SK-N-MC (cell line): ENCODE results near the gene MICOS13.

ENCODE experiments used
- FOXP2 ChIP-seq: optimal IDR thresholded peaks from 2 replicates; pipeline ENCODE3; 2011; ENCODE audit warnings: mild to moderate bottlenecking, moderate library complexity; ENCODE audit not compliant: insufficient read depth; ENCODE audit errors: extremely low read length, control extremely low read depth
- POLR2AphosphoS5 ChIP-seq: IDR thresholded peaks from 2 replicates; pipeline ENCODE4 v1.6.1; 2012; ENCODE audit warnings: mild to moderate bottlenecking, low read depth, low read length, borderline replicate concordance

DNA sequence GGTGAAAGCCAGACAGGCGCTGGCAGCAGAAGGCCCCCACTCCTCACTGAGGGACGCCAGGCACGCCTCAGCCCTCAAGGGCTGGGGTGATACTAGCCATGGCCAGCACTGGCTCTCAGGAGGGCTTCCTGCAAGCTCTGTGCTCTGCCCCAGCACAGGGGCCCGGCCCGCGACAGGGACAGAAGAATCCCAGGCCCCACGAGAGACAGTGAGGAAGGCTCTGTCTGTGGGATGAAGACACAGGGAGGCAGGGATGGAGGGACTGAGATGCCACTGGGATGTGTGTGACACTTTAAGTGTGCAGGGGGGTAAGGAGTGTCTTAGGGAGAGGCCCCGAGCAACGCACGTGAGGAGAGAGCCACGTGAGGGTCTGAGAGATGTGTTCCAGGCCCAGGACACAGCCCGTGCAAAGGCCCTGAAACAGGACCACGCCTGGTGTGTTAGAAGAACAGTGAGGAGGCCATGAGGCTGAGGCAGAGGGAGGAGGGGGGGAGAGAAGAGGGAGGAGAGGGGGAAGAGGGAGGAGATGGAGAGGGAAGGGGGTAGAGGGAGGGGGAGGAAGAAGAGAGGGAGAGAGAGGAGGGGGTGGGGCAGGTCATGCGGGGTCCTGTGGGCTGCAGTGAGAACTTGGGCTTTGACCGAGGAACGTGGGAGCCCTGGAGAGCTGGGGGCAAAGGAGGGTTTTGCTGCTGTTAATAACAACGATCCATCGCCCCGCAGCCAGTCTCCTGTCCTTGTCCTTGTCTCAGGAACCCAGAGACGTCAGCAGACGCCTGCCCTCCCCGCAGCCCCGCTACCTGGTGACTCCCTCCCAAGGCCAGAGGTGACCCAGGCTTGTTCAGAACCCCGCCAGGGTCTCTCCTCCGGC is 16.9 kb upstream of the MICOS13 start:
- TF ChIP-seq POLR2AphosphoS5, result no peak
- no peak for TF ChIP-seq FOXP2
